DOHH2 (cell line): ENCODE measurements around the gene ZNF416.

ENCODE experiments used
- H3F3A ChIP-seq: fragments of 200-600 bp; sonication (generic), shearing (Covaris generic); 2 replicates; pipeline ENCODE4 v1.6.0; 2016; ENCODE audit warnings: antibody characterized with exemption, mild to moderate bottlenecking; ENCODE audit not compliant: control insufficient read depth, insufficient read depth
- H3K27ac ChIP-seq: fragments of 200-600 bp; sonication (generic); 2 replicates; pipeline ENCODE4 v1.5.1; 2014; ENCODE audit warnings: low read depth, mild to moderate bottlenecking, low read length, moderate library complexity
- H3K27me3 ChIP-seq: fragments of 200-600 bp; sonication (generic); 2 replicates; pipeline ENCODE4 v1.6.1; 2014; ENCODE audit warnings: mild to moderate bottlenecking, low read length, mixed read lengths; ENCODE audit not compliant: control insufficient read depth
- H3K36me3 ChIP-seq: fragments of 200-600 bp; sonication (generic); 2 replicates; pipeline ENCODE4 v1.6.1; 2014; ENCODE audit warnings: mild to moderate bottlenecking, low read length, moderate library complexity, mixed read lengths; ENCODE audit not compliant: control insufficient read depth
- H3K4me1 ChIP-seq: fragments of 200-600 bp; sonication (generic); 2 replicates; pipeline ENCODE4 v1.6.1; 2014; ENCODE audit warnings: mild to moderate bottlenecking, low read length, mixed read lengths; ENCODE audit not compliant: control insufficient read depth
- H3K4me2 ChIP-seq: fragments of 200-600 bp; sonication (generic); 2 replicates; pipeline ENCODE4 v1.6.0; 2014; ENCODE audit warnings: mild to moderate bottlenecking, low read length, moderate library complexity
- H3K4me3 ChIP-seq: fragments of 200-600 bp; sonication (generic); 2 replicates; pipeline ENCODE4 v1.5.1; 2014; ENCODE audit warnings: mild to moderate bottlenecking, low read length, mixed read lengths
- H3K79me2 ChIP-seq: fragments of 200-600 bp; sonication (generic); 2 replicates; pipeline ENCODE4 v1.6.1; 2014; ENCODE audit warnings: mild to moderate bottlenecking, low read length, mixed read lengths; ENCODE audit not compliant: control insufficient read depth
- H3K9me2 ChIP-seq: fragments of 200-600 bp; sonication (generic); replicated peaks from 2 replicates; pipeline ENCODE4 v1.6.1; 2014; ENCODE audit warnings: mild to moderate bottlenecking, low read length, mixed read lengths; ENCODE audit not compliant: control insufficient read depth
- H3K9me3 ChIP-seq: fragments of 200-600 bp; sonication (generic); 2 replicates; pipeline ENCODE4 v1.6.1; 2014; ENCODE audit warnings: antibody characterized with exemption, low read length, mixed read lengths; ENCODE audit not compliant: control insufficient read depth, insufficient read depth
- H4K20me1 ChIP-seq: fragments of 200-600 bp; sonication (generic); 2 replicates; pipeline ENCODE4 v1.6.0; 2014; ENCODE audit warnings: low read depth, mild to moderate bottlenecking, antibody characterized with exemption, low read length, moderate library complexity; ENCODE audit not compliant: control insufficient read depth, insufficient read depth
- CTCF ChIP-seq: fragments of 200-600 bp; sonication (generic); IDR thresholded peaks from one replicate; pipeline ENCODE4 v1.5.1; 2014; ENCODE audit warnings: antibody characterized with exemption, mild to moderate bottlenecking, low read depth, low read length; ENCODE audit not compliant: poor library complexity, severe bottlenecking
- EZH2phosphoT487 ChIP-seq: fragments of 200-600 bp; sonication (generic); IDR thresholded peaks from 2 replicates; pipeline ENCODE4 v1.6.1; 2017; ENCODE audit warnings: borderline replicate concordance, mild to moderate bottlenecking, antibody characterized with exemption, low read length, moderate library complexity, mixed read lengths

Gene ZNF416

DNA sequence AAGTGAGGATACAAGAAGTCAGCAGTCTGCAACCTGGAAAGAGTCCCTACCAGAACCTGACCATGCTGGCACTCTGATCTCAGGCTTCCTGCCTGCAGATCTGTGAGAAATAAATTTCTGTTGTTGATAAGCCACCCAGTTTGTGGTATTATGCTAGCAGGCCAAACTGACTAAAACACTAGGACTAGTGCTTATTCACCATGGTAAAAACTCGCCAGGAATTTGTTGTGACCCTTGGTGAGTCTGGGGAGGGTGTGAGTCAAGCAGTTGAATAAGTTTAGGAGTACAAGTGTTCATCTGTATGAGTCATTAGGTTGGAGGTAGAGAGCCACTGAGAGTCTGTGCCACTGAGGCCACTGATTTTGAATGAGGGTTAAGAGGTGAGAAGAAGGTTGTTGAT is 8.8 kb upstream of the ZNF416 start:
- TF ChIP-seq EZH2phosphoT487, result no peak
- TF ChIP-seq CTCF, result no peak
- Histone ChIP-seq H3K36me3 (no peaks in the 10 kb centered on the region), H3K4me3 (no peak overlapping the region), H3K79me2 (no peaks in the 10 kb centered on the region), H3K9me3 (peaks cover 48% of the 10 kb centered on the region; the same call in 1 of the 2 replicates), H4K20me1 (no peaks in the 10 kb centered on the region), H3F3A (no peaks in the 10 kb centered on the region), H3K9me2 (no peaks in the 10 kb centered on the region), H3K4me1 (no peaks in the 10 kb centered on the region), H3K27ac (no peak overlapping the region), H3K27me3 (no peaks in the 10 kb centered on the region), H3K4me2 (no peak overlapping the region)

DNA sequence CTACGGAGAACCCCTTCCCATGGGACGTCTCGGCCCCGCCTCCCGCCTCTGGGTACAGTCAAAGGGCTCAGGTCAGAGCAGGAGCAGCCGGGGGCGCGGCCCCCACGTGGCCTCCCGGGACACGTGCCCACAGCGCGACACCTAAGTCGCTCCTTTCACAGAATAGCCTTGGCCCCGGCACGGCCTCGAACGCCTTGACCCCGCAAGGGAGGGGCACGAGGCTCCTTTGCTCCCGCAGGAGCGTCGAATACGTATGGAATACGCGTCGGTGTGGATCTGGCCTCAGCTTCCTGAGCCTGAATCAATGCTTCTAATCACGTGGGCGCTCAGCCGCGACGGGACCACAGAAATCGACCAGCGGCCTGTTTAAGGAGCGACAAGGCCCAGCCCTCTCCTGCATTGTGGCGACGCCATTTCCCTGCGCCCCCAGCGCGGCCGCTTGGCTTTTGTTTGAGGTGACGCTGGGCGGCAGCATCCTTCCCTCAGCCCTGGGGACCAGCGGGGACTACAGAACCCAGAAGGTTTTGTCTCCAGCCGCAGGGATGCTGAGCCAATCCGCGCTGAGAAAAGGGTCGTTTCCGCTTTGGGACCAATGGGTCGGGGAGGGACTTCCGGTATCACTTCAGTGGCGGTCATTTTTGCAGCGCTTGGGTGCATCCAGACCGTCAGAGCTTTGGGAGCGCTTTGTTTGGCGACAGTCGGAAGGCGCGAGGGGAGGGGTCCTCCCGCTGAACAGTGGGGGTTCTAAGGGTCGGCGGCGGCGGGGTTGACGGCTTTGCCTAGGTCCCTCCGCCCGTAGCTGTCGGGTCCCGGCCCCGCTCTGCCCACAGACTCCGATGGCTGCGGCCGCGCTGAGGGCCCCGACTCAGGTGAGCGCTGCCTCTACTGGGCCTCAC is 5.1 kb upstream of the ZNF416 start, which contains the start of gene ZIK1:
TSS of gene ZIK1 (plus strand) at position 625 of the 896 bp plus-strand sequence. CDS start at position 837, 212 bp downstream.
- no peak within 1 kb of the TSS for H3K4me2 ChIP-seq
- H4K20me1 ChIP-seq, result no peaks in the 10 kb centered on the region
- H3K36me3 ChIP-seq, result no peaks in the 10 kb centered on the region
- no peak within 1 kb of the TSS for H3K4me3 ChIP-seq
- no peaks in the 10 kb centered on the region for H3K9me2 ChIP-seq
- TF ChIP-seq EZH2phosphoT487, result no peak
- no peak within 1 kb of the TSS for H3K27ac ChIP-seq
- H3K4me1 ChIP-seq, result peaks cover 6% of the 10 kb centered on the region
- no peaks in the 10 kb centered on the region for H3K27me3 ChIP-seq
- peaks cover 54% of the 10 kb centered on the region for H3K9me3 ChIP-seq
- H3K79me2 ChIP-seq, result no peaks in the 10 kb centered on the region
- no peaks in the 10 kb centered on the region for H3F3A ChIP-seq

DNA sequence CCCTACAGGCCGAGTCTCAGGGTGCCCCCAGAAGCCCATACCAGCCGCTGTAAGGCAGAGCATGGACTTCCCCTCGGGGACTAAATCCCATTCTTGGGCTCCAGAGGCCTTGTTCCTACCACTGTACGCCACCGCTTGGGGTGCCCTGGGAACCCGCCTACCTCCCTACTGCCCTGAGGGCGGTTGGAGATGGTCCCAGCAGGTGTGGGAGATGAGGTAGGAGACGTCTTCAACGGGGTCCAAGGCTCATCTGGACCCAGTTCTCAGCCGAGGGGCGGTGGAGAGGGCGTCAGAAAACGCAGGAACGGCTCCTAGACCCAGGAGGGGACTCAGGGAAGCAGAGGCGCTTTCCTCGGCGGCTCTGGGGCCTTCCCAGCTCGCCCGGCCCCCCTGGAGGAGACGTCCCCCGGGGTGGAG is 4.4 kb upstream of the ZNF416 start:
- H3K79me2 ChIP-seq, result no peaks in the 10 kb centered on the region
- no peaks in the 10 kb centered on the region for H3K27me3 ChIP-seq
- H3K36me3 ChIP-seq, result no peaks in the 10 kb centered on the region; the same call in 1 of the 2 replicates
- H3K27ac ChIP-seq, result no peak overlapping the region
- no peak for TF ChIP-seq CTCF
- TF ChIP-seq EZH2phosphoT487, result no peak
- no peaks in the 10 kb centered on the region for H3K9me2 ChIP-seq
- H3K4me2 ChIP-seq, result no peak overlapping the region
- peaks cover 52% of the 10 kb centered on the region for H3K9me3 ChIP-seq
- H3F3A ChIP-seq, result no peaks in the 10 kb centered on the region
- H3K4me3 ChIP-seq, result no peak overlapping the region
- H4K20me1 ChIP-seq, result no peaks in the 10 kb centered on the region
- H3K4me1 ChIP-seq, result peaks cover 9% of the 10 kb centered on the region

DNA sequence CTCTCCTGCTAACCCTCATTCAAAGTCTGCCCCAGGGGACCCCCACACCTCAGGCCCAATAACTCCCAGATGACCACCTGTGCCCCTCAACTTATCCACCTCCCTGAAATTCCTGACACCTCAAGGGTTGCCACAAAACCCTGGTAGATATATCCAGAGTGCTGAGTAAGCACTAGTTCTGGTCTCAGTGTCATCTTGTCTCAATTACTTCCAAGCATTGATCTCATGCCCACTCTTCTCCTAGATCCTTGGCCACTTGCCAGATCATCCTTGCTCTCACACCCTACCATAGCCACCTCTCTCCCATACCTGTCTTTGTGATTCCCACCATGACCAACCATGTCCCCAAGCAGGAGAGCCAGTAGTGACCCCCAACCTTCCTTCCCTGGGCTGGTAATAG is 2.0 kb downstream of the ZNF416 start:
- Histone ChIP-seq H4K20me1 (no peaks in the 10 kb centered on the region), H3K27ac (no peak overlapping the region), H3K4me3 (no peak overlapping the region), H3K9me3 (peaks cover 74% of the 10 kb centered on the region), H3K9me2 (no peaks in the 10 kb centered on the region), H3K4me2 (no peak overlapping the region), H3F3A (no peaks in the 10 kb centered on the region), H3K27me3 (no peaks in the 10 kb centered on the region), H3K79me2 (no peaks in the 10 kb centered on the region), H3K36me3 (peaks cover 16% of the 10 kb centered on the region), H3K4me1 (peaks cover 15% of the 10 kb centered on the region)
- TF ChIP-seq EZH2phosphoT487 (no peak), CTCF (no peak)
